ENCODE results near the gene SLC12A6.

Gene SLC12A6

GRCh38 chr15:34362047-34362773 is 24.6 kb upstream of the SLC12A6 start:
- H3F3A ChIP-seq (ENCODE audit: insufficient read depth), result no peaks in the 10 kb centered on the region
- H3K9me3 ChIP-seq (ENCODE audit: insufficient read depth, low read length), result no peaks in the 10 kb centered on the region
- peaks cover 18% of the 10 kb centered on the region; the same call in 1 of the 2 replicates for H3K79me2 ChIP-seq (ENCODE audit: insufficient read depth, low read length)
- no peak overlapping the region for H3K9ac ChIP-seq (ENCODE audit: low read length)
- no peaks in the 10 kb centered on the region for H3K27me3 ChIP-seq (ENCODE audit: low read length)
- H3K36me3 ChIP-seq (ENCODE audit: low read length), result no peaks in the 10 kb centered on the region
- no peak overlapping the region for H3K4me2 ChIP-seq (ENCODE audit: low read depth, low read length, poor library complexity, severe bottlenecking)
- H3K9me2 ChIP-seq (replicated peaks; ENCODE audit: insufficient read depth, low read length), result no peaks in the 10 kb centered on the region
- H4K20me1 ChIP-seq (ENCODE audit: low read depth, low read length), result no peaks in the 10 kb centered on the region
- no peak overlapping the region for H2AFZ ChIP-seq (ENCODE audit: low read depth, low read length, severe bottlenecking)
- H3K27ac ChIP-seq (ENCODE audit: low read depth, low read length), result no peak overlapping the region
- no peak overlapping the region for H3K4me3 ChIP-seq (ENCODE audit: insufficient read depth, low read length, poor library complexity, severe bottlenecking)
- no peak for TF ChIP-seq EZH2phosphoT487 (conservative IDR thresholded peaks at IDR 0.05; ENCODE audit: low read length)
- TF ChIP-seq, protein P1, sequence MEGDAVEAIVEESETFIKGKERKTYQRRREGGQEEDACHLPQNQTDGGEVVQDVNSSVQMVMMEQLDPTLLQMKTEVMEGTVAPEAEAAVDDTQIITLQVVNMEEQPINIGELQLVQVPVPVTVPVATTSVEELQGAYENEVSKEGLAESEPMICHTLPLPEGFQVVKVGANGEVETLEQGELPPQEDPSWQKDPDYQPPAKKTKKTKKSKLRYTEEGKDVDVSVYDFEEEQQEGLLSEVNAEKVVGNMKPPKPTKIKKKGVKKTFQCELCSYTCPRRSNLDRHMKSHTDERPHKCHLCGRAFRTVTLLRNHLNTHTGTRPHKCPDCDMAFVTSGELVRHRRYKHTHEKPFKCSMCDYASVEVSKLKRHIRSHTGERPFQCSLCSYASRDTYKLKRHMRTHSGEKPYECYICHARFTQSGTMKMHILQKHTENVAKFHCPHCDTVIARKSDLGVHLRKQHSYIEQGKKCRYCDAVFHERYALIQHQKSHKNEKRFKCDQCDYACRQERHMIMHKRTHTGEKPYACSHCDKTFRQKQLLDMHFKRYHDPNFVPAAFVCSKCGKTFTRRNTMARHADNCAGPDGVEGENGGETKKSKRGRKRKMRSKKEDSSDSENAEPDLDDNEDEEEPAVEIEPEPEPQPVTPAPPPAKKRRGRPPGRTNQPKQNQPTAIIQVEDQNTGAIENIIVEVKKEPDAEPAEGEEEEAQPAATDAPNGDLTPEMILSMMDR (IDR thresholded peaks at IDR 0.05; ENCODE audit: insufficient read depth, low read length, poor library complexity, severe bottlenecking), result no peak

- H3K79me2 ChIP-seq (ENCODE audit: insufficient read depth, low read length), result peaks cover 16% of the 10 kb centered on the region; the same call in 1 of the 2 replicates
- no peak overlapping the region for H3K4me3 ChIP-seq (ENCODE audit: insufficient read depth, low read length, poor library complexity, severe bottlenecking)
- H3K36me3 ChIP-seq (ENCODE audit: low read length), result no peaks in the 10 kb centered on the region
- no peaks in the 10 kb centered on the region for H3K9me2 ChIP-seq (replicated peaks; ENCODE audit: insufficient read depth, low read length)
- no peak overlapping the region for H3K9ac ChIP-seq (ENCODE audit: low read length)
- H3F3A ChIP-seq (ENCODE audit: insufficient read depth), result no peaks in the 10 kb centered on the region
- TF ChIP-seq, protein P1 (IDR thresholded peaks at IDR 0.05; ENCODE audit: insufficient read depth, low read length, poor library complexity, severe bottlenecking), result no peak
- no peak for TF ChIP-seq EZH2phosphoT487 (conservative IDR thresholded peaks at IDR 0.05; ENCODE audit: low read length)
- no peak overlapping the region for H3K27ac ChIP-seq (ENCODE audit: low read depth, low read length)
- no peaks in the 10 kb centered on the region for H4K20me1 ChIP-seq (ENCODE audit: low read depth, low read length)
- no peak overlapping the region for H2AFZ ChIP-seq (ENCODE audit: low read depth, low read length, severe bottlenecking)
- no peaks in the 10 kb centered on the region for H3K9me3 ChIP-seq (ENCODE audit: insufficient read depth, low read length)
- no peaks in the 10 kb centered on the region for H3K27me3 ChIP-seq (ENCODE audit: low read length)
- no peak overlapping the region for H3K4me2 ChIP-seq (ENCODE audit: low read depth, low read length, poor library complexity, severe bottlenecking)
Measured at GRCh38 chr15:34361278-34361677, 23.7 kb upstream of the SLC12A6 start.

DNA sequence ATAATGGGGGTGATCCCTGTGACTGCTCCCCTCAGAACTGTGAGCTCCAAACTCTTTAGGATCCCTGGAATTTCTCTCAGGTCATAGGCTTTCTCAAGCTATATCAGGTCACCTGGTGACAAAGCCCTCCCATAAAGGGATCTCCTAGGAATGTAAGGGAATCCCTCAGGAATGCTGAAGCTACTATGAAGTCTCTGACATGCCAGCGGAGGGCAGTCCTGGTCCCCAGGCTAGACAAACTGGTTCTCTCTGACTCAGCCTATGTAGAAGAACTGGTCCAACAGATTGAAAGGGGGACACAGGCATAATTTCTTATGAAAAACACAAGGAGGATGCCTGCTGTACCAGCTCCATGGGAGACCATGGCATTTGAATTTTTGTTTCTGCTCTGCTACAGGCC is 22.7 kb upstream of the SLC12A6 start:
- Histone ChIP-seq H3K79me2 (ENCODE audit: insufficient read depth, low read length) (peaks cover 7% of the 10 kb centered on the region; the same call in 1 of the 2 replicates), H3K4me2 (ENCODE audit: low read depth, low read length, poor library complexity, severe bottlenecking) (no peak overlapping the region), H3K27ac (ENCODE audit: low read depth, low read length) (no peak overlapping the region), H2AFZ (ENCODE audit: low read depth, low read length, severe bottlenecking) (no peak overlapping the region), H3K4me3 (ENCODE audit: insufficient read depth, low read length, poor library complexity, severe bottlenecking) (no peak overlapping the region), H3F3A (ENCODE audit: insufficient read depth) (no peaks in the 10 kb centered on the region), H3K9me3 (ENCODE audit: insufficient read depth, low read length) (no peaks in the 10 kb centered on the region), H3K36me3 (ENCODE audit: low read length) (no peaks in the 10 kb centered on the region), H4K20me1 (ENCODE audit: low read depth, low read length) (no peaks in the 10 kb centered on the region), H3K27me3 (ENCODE audit: low read length) (no peaks in the 10 kb centered on the region), H3K9me2 (replicated peaks; ENCODE audit: insufficient read depth, low read length) (no peaks in the 10 kb centered on the region), H3K9ac (ENCODE audit: low read length) (no peak overlapping the region)
- no peak for TF ChIP-seq EZH2phosphoT487 (conservative IDR thresholded peaks at IDR 0.05; ENCODE audit: low read length)
- TF ChIP-seq, protein P1 (IDR thresholded peaks at IDR 0.05; ENCODE audit: insufficient read depth, low read length, poor library complexity, severe bottlenecking), result no peak
